HFFc6 (cell line): Measurements from ENCODE around the gene ANKK1. TPM values are rescaled to one million over a fixed set of nuclear protein-coding genes. Genes with fewer than 3 reads are reported as not detected.

Source experiments
- DNase-seq: peaks from one replicate; pipeline ENCODE4 v3.0.0-alpha.2; 2018
- H3K27ac Mint-ChIP-seq: 2 replicates; pipeline ENCODE4 v1.8.0; 2020; ENCODE audit warnings: mild to moderate bottlenecking, mixed read lengths
- H3K27me3 Mint-ChIP-seq: 2 replicates; pipeline ENCODE4 v1.8.0; 2021; ENCODE audit warnings: mild to moderate bottlenecking, moderate library complexity, mixed read lengths; ENCODE audit not compliant: insufficient read depth
- H3K36me3 Mint-ChIP-seq: 2 replicates; pipeline ENCODE4 v1.8.0; 2021; ENCODE audit warnings: low read depth, mixed read lengths
- H3K4me1 Mint-ChIP-seq: 2 replicates; pipeline ENCODE4 v1.8.0; 2020; ENCODE audit warnings: low read depth, mixed read lengths
- H3K4me3 Mint-ChIP-seq: 2 replicates; pipeline ENCODE4 v1.8.0; 2020; ENCODE audit warnings: mild to moderate bottlenecking, moderate library complexity, mixed read lengths
- H3K9me3 Mint-ChIP-seq: 2 replicates; pipeline ENCODE4 v1.8.0; 2020; ENCODE audit warnings: mild to moderate bottlenecking, mixed read lengths
- CTCF ChIP-seq: fragments of 200-600 bp; sonication (generic); IDR thresholded peaks from 2 replicates; pipeline ENCODE4 v1.5.0; 2021; ENCODE audit warnings: antibody characterized with exemption, mild to moderate bottlenecking
- total RNA-seq, 6 experiments: library from RNA; stranded (reverse); fragmentation: NEBNext Ultra II Directional; extraction: Animal tissue kit (Norgen Biotek cat#: 25700); gene quantifications; 2 replicates in 1 of 6; 3 replicates in 5 of 6; pipeline ENCODE4 v1.2.3, GENCODE V29; 2021

Gene ANKK1
- total RNA-seq, 6 experiments from 2014 or later = not detected

- Mint-ChIP-seq H3K36me3 (peaks cover 4% of the 10 kb centered on the region; the same call in 1 of the 2 replicates), H3K4me1 (no peaks in the 10 kb centered on the region), H3K9me3 (no peaks in the 10 kb centered on the region), H3K27ac (no peak overlapping the region), H3K4me3 (no peak overlapping the region), H3K27me3 (no peaks in the 10 kb centered on the region)
- no peak for TF ChIP-seq CTCF
- DNase-seq = no peak
Measured at GRCh38 chr11:113363406-113363805, 24.2 kb upstream of the ANKK1 start.

GRCh38 chr11:113363996-113364641 lies 23.5 kb upstream of the ANKK1 start:
- Mint-ChIP-seq H3K27ac (no peak overlapping the region), H3K4me3 (no peak overlapping the region), H3K9me3 (no peaks in the 10 kb centered on the region), H3K27me3 (no peaks in the 10 kb centered on the region), H3K36me3 (no peaks in the 10 kb centered on the region), H3K4me1 (no peaks in the 10 kb centered on the region)
- TF ChIP-seq CTCF = no peak
- no peak for DNase-seq

- Mint-ChIP-seq H3K27ac (no peak overlapping the region), H3K9me3 (no peaks in the 10 kb centered on the region)
- no peak for TF ChIP-seq CTCF
Measured at GRCh38 chr11:113365895-113366294, 21.7 kb upstream of the ANKK1 start.

GRCh38 chr11:113369411-113369810 lies 18.2 kb upstream of the ANKK1 start:
- Mint-ChIP-seq H3K27ac (no peak overlapping the region), H3K9me3 (no peaks in the 10 kb centered on the region), H3K4me3 (no peak overlapping the region), H3K36me3 (no peaks in the 10 kb centered on the region), H3K4me1 (peaks cover 20% of the 10 kb centered on the region), H3K27me3 (no peaks in the 10 kb centered on the region)
- TF ChIP-seq CTCF = no peak
- no peak for DNase-seq

More at GRCh38 chr11:113365895-113366294, 21.7 kb upstream of the ANKK1 start:
- Mint-ChIP-seq H3K27me3 (no peaks in the 10 kb centered on the region), H3K36me3 (no peaks in the 10 kb centered on the region), H3K4me1 (peaks cover 5% of the 10 kb centered on the region; the same call in 1 of the 2 replicates), H3K4me3 (no peak overlapping the region)
- no peak for DNase-seq

GRCh38 chr11:113370634-113371033 lies 16.9 kb upstream of the ANKK1 start:
- Mint-ChIP-seq H3K27me3 (no peaks in the 10 kb centered on the region), H3K36me3 (no peaks in the 10 kb centered on the region), H3K9me3 (no peaks in the 10 kb centered on the region), H3K4me1 (peaks cover 20% of the 10 kb centered on the region), H3K27ac (no peak overlapping the region), H3K4me3 (no peak overlapping the region)
- no peak for DNase-seq
- TF ChIP-seq CTCF = no peak
